CD4-positive, alpha-beta T cell treated with Interleukin-15 for 1 hour (primary cell): ENCODE measurements around the gene MPPE1.
"Not testable (repeated sequence)": the region's sequence is repeated elsewhere in the genome, so short reads cannot be mapped to it uniquely, and the experiment has no call there.

Experiments used
- DNase-seq: peaks from one replicate; pipeline ENCODE4 v3.0.0-alpha.2; 2020

The MPPE1 gene

GRCh38 chr18:11854554-11854953 is 53.6 kb downstream of the MPPE1 start:
- DNase-seq, result not testable (repeated sequence)

- peak; percentile 60 for DNase-seq
Measured at GRCh38 chr18:11851806-11852337, 56.2 kb downstream of the MPPE1 start.

DNA sequence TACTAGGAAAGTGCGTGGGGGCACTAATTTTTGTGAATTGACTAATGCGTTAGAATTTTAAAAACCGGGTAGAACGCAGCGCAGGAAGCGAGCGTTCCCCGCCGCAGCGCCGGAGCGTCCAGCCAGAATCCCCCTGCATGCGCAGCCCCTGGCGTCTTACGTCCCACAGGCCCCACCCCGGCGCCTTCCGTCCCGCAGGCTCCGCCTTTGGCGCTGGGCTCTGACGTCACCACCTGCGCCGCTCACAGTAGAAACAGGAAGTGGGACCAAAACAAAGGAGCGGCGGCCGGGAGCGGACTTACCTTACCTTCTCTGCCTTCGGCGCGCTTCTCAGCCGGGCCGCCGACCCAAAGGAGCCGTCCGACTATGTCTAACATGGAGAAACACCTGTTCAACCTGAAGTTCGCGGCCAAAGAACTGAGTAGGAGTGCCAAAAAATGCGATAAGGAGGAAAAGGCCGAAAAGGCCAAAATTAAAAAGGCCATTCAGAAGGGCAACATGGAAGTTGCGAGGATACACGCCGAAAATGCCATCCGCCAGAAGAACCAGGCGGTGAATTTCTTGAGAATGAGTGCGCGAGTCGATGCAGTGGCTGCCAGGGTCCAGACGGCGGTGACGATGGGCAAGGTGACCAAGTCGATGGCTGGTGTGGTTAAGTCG is 56.8 kb downstream of the MPPE1 start, which contains the start of gene CHMP1B:
Gene CHMP1B, plus strand, starts transcription at position 268 of the 660 bp plus-strand sequence. Its CDS starts 99 bp downstream, at position 367.
- peak; percentile 97 for DNase-seq

DNA sequence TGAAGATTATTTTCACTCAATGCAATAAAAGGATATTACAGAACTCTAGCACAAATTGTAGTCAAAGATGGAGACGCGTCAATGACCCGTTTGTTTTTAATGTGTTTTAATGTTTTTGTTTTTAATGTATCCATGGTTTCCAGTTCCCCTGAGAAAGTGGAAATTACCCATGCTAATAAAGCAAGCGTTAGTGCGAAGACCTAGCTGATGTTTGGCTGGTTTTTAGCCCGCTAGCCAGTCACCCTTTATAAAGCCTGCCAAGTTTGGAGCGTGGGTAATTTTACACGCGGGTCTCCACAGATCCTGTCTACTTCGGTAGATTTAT is 57.3 kb downstream of the MPPE1 start:
- no peak for DNase-seq

DNA sequence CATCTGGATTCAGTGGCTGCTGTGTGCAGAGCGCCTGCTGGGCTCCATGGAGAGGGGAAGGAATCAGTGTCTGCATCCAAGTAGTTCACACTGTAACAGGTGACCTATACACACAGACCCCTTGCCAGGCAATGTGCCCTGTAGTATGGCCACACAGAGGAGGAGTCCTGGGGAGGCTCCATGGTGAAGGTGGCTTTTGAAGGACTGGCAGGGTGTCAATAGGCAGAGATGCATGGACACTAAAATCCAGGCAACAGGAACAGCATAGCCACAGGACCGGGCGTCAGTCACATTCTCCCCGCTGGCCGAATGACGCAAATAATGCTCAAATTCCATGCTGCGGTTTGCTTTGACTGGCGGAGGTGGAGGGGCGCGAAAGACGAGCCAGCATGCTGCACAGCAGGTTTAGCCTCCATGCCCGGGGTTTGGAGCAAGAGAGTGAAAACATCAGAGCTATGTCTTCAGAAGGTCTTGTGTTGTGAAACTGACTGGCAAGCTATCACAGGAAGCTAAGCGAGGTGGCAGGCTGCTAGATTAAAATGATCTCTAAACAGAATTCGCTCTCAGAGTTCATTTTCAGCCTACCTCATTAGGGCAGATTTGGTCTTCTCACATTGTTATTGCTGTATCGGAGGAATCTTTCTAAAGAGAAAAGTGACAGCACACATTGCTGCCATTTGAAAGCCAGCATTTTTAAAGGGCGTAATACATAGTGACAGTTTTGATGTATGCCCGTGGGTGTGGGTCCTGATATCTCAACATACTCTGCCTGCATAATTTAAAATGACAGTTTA is 58.1 kb downstream of the MPPE1 start:
- peak; percentile 79 for DNase-seq

DNA sequence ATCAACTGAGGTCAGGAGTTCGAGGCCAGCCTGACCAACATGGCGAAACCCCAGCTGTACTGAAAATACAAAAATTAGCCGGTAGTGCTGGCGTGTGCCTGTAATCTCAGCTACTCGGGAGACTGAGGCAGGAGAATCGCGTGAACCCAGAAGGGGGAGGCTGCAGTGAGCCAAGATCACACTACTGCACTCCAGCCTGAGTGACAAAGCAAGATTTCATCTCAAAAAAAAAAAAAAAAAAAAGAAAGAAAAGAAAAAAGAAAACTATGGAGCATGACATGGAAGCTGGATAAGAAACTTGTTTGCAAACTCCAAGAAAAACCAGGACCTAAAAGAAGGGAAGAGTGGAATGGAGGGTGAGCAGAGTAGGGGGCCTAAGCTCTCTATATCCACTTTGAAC is 58.8 kb downstream of the MPPE1 start:
- DNase-seq, result no peak

GRCh38 chr18:11847811-11848210 is 60.3 kb downstream of the MPPE1 start:
- no peak for DNase-seq

DNA sequence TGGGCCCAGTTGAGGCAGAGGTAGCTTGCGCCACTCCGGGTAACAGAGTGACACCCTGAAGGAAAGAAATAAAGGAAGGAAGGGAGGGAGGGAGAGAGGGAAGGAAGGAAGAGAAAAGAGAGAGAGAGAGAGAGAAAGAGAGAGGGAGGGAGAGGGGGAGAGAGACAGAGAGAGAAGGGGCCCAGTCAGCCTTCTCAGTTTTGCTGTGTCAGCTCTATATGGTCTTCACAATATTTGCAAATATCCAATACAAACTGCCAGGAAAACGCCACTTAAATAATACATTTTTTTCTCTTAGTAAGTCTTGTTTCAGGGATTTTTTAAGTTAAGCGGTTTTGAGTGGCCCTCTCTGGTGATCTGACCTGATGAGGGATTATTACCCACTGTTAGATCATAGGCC is 62.5 kb downstream of the MPPE1 start:
- no peak for DNase-seq

DNA sequence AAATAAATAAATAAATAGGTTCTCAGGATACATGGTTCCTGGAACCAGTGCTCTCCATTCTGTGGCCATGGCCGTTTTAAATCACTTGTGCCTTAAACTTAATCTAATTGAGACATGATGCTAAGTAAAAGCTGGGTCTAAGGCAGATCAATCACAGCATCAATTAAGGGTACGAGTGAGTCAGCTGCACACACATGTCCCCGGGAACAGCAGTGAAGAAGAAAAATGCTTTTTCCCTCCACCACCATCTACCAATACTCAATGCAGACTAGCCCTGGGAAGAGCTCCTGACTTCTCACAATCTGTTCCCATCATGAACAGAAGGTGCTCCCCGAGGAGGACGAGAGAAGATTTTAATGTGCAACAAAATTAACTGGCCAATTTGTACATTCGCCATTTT is 63.7 kb downstream of the MPPE1 start:
- no peak for DNase-seq

- no peak for DNase-seq
Measured at GRCh38 chr18:11842562-11842961, 65.6 kb downstream of the MPPE1 start.

DNA sequence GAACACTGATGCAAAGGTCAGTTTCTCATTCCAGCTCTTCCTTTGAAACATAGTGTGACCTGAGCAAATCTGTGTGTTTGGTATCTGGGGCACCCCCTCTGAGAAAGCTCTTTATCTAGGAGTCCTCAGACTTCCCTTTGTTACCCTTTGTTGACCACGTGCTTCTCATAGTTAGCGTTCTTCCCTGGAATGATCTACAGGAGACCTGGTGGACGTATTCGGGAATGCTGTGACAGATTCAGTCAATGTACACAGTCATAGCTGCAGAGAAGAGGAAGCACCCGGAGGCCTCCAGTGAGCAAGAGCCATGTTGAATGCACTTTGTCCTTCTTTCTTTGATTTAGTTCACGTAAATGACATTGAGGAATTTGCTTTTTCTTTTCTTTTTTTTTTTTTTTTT is 67.6 kb downstream of the MPPE1 start:
- no peak for DNase-seq

GRCh38 chr18:11839556-11839955 is 68.6 kb downstream of the MPPE1 start:
- no peak for DNase-seq

- DNase-seq, result no peak
Measured at GRCh38 chr18:11834772-11835171, 73.3 kb downstream of the MPPE1 start.
